C1 segment of cervical spinal cord (tissue), 14 donors: ENCODE data around the gene GDPGP1.

Source experiments
- DNase-seq, 14 donors: peaks; one replicate each; lab custom pipeline; 2025; lab: John Stamatoyannopoulos, UW

The GDPGP1 gene

GRCh38 chr15:90225047-90225446, 9.0 kb upstream of the GDPGP1 start:
- DNase-seq, result no peak

GRCh38 chr15:90225504-90226234, 8.3 kb upstream of the GDPGP1 start:
- DNase-seq, result no peak

- DNase-seq, result no peak
Measured at GRCh38 chr15:90227336-90227735, 6.7 kb upstream of the GDPGP1 start.

GRCh38 chr15:90227816-90228772, 5.9 kb upstream of the GDPGP1 start:
- no peak for DNase-seq

- no peak for DNase-seq
Measured at GRCh38 chr15:90228960-90229359, 5.0 kb upstream of the GDPGP1 start.

- DNase-seq, result peak in 8 of 14 donors; percentile 29 to 52 (median 40)
Measured at GRCh38 chr15:90230071-90230494, 3.9 kb upstream of the GDPGP1 start.

GRCh38 chr15:90230610-90231009, 3.4 kb upstream of the GDPGP1 start:
- no peak for DNase-seq

GRCh38 chr15:90231028-90232017, 2.7 kb upstream of the GDPGP1 start:
- DNase-seq, result peak in 2 of 14 donors; percentile 24 to 59

GRCh38 chr15:90232196-90232595, 1.8 kb upstream of the GDPGP1 start:
- no peak for DNase-seq

GRCh38 chr15:90232941-90233386, 1.0 kb upstream of the GDPGP1 start:
- no peak for DNase-seq

- DNase-seq, result peak in 13 of 14 donors; percentile 49 to 99 (median 93)
Measured at GRCh38 chr15:90233387-90234095, 468 bp upstream of the GDPGP1 start, which contains the start of gene CIB1. CIB1 (minus strand) TSS chr15:90233941; CDS start chr15:90233885, 56 bp downstream.

- no peak for DNase-seq
Measured at GRCh38 chr15:90239371-90239770, 5.4 kb downstream of the GDPGP1 start.

- DNase-seq, result peak in 1 of 14 donors; percentile 11
Measured at GRCh38 chr15:90240856-90241255, 6.8 kb downstream of the GDPGP1 start.

- no peak for DNase-seq
Measured at GRCh38 chr15:90241343-90242192, 7.6 kb downstream of the GDPGP1 start.

- no peak for DNase-seq
Measured at GRCh38 chr15:90243943-90244639, 10.1 kb downstream of the GDPGP1 start.

GRCh38 chr15:90248789-90249202, 14.8 kb downstream of the GDPGP1 start:
- DNase-seq, result no peak

- peak; percentile 3 to 84 (median 72) for DNase-seq
Measured at GRCh38 chr15:90249203-90249863, 15.3 kb downstream of the GDPGP1 start, which contains the start of gene TTLL13. TTLL13 (plus strand) TSS chr15:90249556; CDS start chr15:90250631, 1,075 bp downstream.

- DNase-seq, result no peak
Measured at GRCh38 chr15:90257776-90258175, 23.8 kb downstream of the GDPGP1 start.
